Measurements from ENCODE around the gene KIF5B. TPM values are rescaled to one million over a fixed set of nuclear protein-coding genes. Genes with fewer than 3 reads are reported as not detected.
"Not testable (repeated sequence)": the region's sequence is repeated elsewhere in the genome, so short reads cannot be mapped to it uniquely, and the experiment has no call there.

The KIF5B gene
- total and polyA plus RNA-seq, 2 of the 4 experiments (the other 2 are of a cell fraction): 33.5 to 68.5 TPM

- Histone ChIP-seq H2BK5ac (ENCODE audit: low read depth, low read length, poor library complexity, severe bottlenecking) (peak overlapping the region; percentile 88), H3K23ac (ENCODE audit: low read depth, low read length) (peak overlapping the region; percentile 49), H2BK20ac (ENCODE audit: low read depth, low read length) (no peak overlapping the region), H3K79me1 (ENCODE audit: low read depth in 1 of 2, low read length in 2 of 2) (peaks cover 0 to 30% of the 10 kb centered on the region in 2 experiments; a peak in 2 of 4 replicates), H2AK5ac (ENCODE audit: low read depth, low read length) (no peak overlapping the region), H3K56ac (ENCODE audit: extremely low read depth, insufficient read depth, low read length) (no peak overlapping the region), H3K36me3 (ENCODE audit: control insufficient read depth, insufficient read depth, low read length) (peaks cover 2% of the 10 kb centered on the region; the same call in 1 of the 2 replicates), H3K27ac (ENCODE audit: insufficient read depth, low read length) (no peak overlapping the region; the same call in 1 of the 2 replicates), H3K18ac (ENCODE audit: low read depth, low read length) (0 out of 2 replicates have a peak overlapping the region, but pooled peaks have one; percentile 28), H2AFZ (replicated peaks; ENCODE audit: low read length, poor library complexity) (no peak overlapping the region), H3K4ac (ENCODE audit: low read depth, low read length) (peak overlapping the region; percentile 4; the same call in 1 of the 2 replicates), H3K4me2 (ENCODE audit: low read depth, low read length) (peak overlapping the region; percentile 100), H3K27me3 (ENCODE audit: control insufficient read depth, insufficient read depth, low read length) (no peaks in the 10 kb centered on the region), H4K20me1 (ENCODE audit: insufficient read depth, low read length) (peaks cover 62% of the 10 kb centered on the region), H2BK120ac (ENCODE audit: low read depth, low read length) (no peak overlapping the region), H3K9ac (ENCODE audit: low read depth, low read length) (peak overlapping the region; percentile 57; the same call in 1 of the 2 replicates), H3K14ac (replicated peaks; ENCODE audit: low read depth, low read length) (peak overlapping the region; percentile 70), H2AK9ac (replicated peaks; ENCODE audit: low read depth, low read length, poor library complexity) (no peak overlapping the region), H4K8ac (ENCODE audit: low read depth in 2 of 2, low read length in 2 of 2) (no peak overlapping the region), H4K5ac (ENCODE audit: low read depth, low read length) (no peak overlapping the region), H4K91ac (ENCODE audit: insufficient read depth, low read depth, low read length) (no peak overlapping the region), H3K4me3 (ENCODE audit: insufficient read depth, low read depth, low read length) (peak overlapping the region; percentile 93), H3K4me1 (ENCODE audit: control insufficient read depth, insufficient read depth, low read length) (peaks cover 10% of the 10 kb centered on the region; the same call in 1 of the 2 replicates), H3K9me1 (ENCODE audit: insufficient read depth, low read length) (peaks cover 9% of the 10 kb centered on the region), H3K9me3 (ENCODE audit: control insufficient read depth, insufficient read depth, low read length) (no peaks in the 10 kb centered on the region), H2BK15ac (ENCODE audit: low read depth, low read length) (no peak overlapping the region)
- ATAC-seq (ENCODE audit: low read depth) (peak; percentile 22), DNase-seq (peak; percentile 87)
- no CpG with 5 or more reads among the region's 5 CpGs for WGBS, 2 experiments (ENCODE audit: extremely low coverage in 2 of 2, insufficient read length in 1 of 2)
- in situ Hi-C loops (cut with MboI; ENCODE audit: low sequenced_read_pairs) (no loop called here), dilution Hi-C loops (cut with HindIII; ENCODE audit: low sequenced_read_pairs, unreplicated experiment) (no loop called here), intact Hi-C loops (cut with micrococcal nuclease) (loop anchor here (2.0 to 10.0 kb wide), 2 partner anchors 151 to 293 kb away; partner anchors contain the start of gene EPC1)
- ChIA-PET POLR2A (ENCODE audit: unreplicated experiment) (no interaction called here), CTCF (interaction anchor here (1.2 kb wide), 1 partner anchor 11 kb away, joined by 4 read pairs; no protein-coding TSS in a partner anchor)
- peak; percentile 70 for TF ChIP-seq CEBPB (IDR thresholded peaks at IDR 0.05; ENCODE audit: low read depth, low read length)
- TF ChIP-seq CHD1 (IDR thresholded peaks at IDR 0.05; ENCODE audit: low read depth, low read length): peak; percentile 44; the same call in 1 of the 2 replicates
- TF ChIP-seq MXI1 (IDR thresholded peaks at IDR 0.05; ENCODE audit: borderline replicate concordance, low read depth, low read length): no peak
- no peak for TF ChIP-seq RFX5 (IDR thresholded peaks at IDR 0.05; ENCODE audit: low read depth, low read length)
- 0 out of 2 replicates have a peak, but pooled peaks have one; percentile 24 for TF ChIP-seq POLR2A (IDR thresholded peaks at IDR 0.05; ENCODE audit: low read depth, low read length)
- no TSS peak for BruUV-seq (replicated peaks)
Measured at GRCh38 chr10:32054094-32054493, 2.1 kb downstream of the KIF5B start.

- H3K27ac ChIP-seq (ENCODE audit: insufficient read depth, low read length); H2BK20ac ChIP-seq (ENCODE audit: low read depth, low read length); H4K8ac ChIP-seq (ENCODE audit: low read depth in 2 of 2, low read length in 2 of 2); in situ Hi-C loops (cut with MboI; ENCODE audit: low sequenced_read_pairs); BruUV-seq (replicated peaks); dilution Hi-C loops (cut with HindIII; ENCODE audit: low sequenced_read_pairs, unreplicated experiment); H2AK9ac ChIP-seq (replicated peaks; ENCODE audit: low read depth, low read length, poor library complexity); H2BK15ac ChIP-seq (ENCODE audit: low read depth, low read length); H2AFZ ChIP-seq (replicated peaks; ENCODE audit: low read length, poor library complexity); H3K36me3 ChIP-seq (ENCODE audit: control insufficient read depth, insufficient read depth, low read length); H3K23ac ChIP-seq (ENCODE audit: low read depth, low read length); H3K9me3 ChIP-seq (ENCODE audit: control insufficient read depth, insufficient read depth, low read length); H2BK120ac ChIP-seq (ENCODE audit: low read depth, low read length); H3K4ac ChIP-seq (ENCODE audit: low read depth, low read length); H3K14ac ChIP-seq (replicated peaks; ENCODE audit: low read depth, low read length); POLR2A ChIA-PET (ENCODE audit: unreplicated experiment); H4K91ac ChIP-seq (ENCODE audit: insufficient read depth, low read depth, low read length); H3K18ac ChIP-seq (ENCODE audit: low read depth, low read length); H3K9ac ChIP-seq (ENCODE audit: low read depth, low read length); ATAC-seq (ENCODE audit: low read depth); H3K27me3 ChIP-seq (ENCODE audit: control insufficient read depth, insufficient read depth, low read length); H4K5ac ChIP-seq (ENCODE audit: low read depth, low read length); DNase-seq; H3K56ac ChIP-seq (ENCODE audit: extremely low read depth, insufficient read depth, low read length); H2AK5ac ChIP-seq (ENCODE audit: low read depth, low read length): not testable (repeated sequence)
- H3K79me1 ChIP-seq (ENCODE audit: low read depth in 1 of 2, low read length in 2 of 2): peaks cover 0 to 37% of the 10 kb centered on the region in 2 experiments; a peak in 2 of 4 replicates
- intact Hi-C loops (cut with micrococcal nuclease): loop anchor here (10.0 kb wide), 1 partner anchor 151 kb away; no protein-coding TSS in a partner anchor
- H2BK5ac ChIP-seq (ENCODE audit: low read depth, low read length, poor library complexity, severe bottlenecking): peak overlapping the region; percentile 61
- WGBS, 2 experiments (ENCODE audit: extremely low coverage in 2 of 2, insufficient read length in 1 of 2): no CpG with 5 or more reads among the region's 11 CpGs
- peaks cover 12% of the 10 kb centered on the region for H3K9me1 ChIP-seq (ENCODE audit: insufficient read depth, low read length)
- peak overlapping the region; percentile 100 for H3K4me2 ChIP-seq (ENCODE audit: low read depth, low read length)
- CTCF ChIA-PET: interaction anchor here (1.2 kb wide), 1 partner anchor 11 kb away, joined by 4 read pairs; no protein-coding TSS in a partner anchor
- H4K20me1 ChIP-seq (ENCODE audit: insufficient read depth, low read length): peaks cover 69% of the 10 kb centered on the region
- H3K4me3 ChIP-seq (ENCODE audit: insufficient read depth, low read depth, low read length): peak overlapping the region; percentile 93; the same call in 1 of the 2 replicates
- H3K4me1 ChIP-seq (ENCODE audit: control insufficient read depth, insufficient read depth, low read length): peaks cover 12% of the 10 kb centered on the region
Measured at GRCh38 chr10:32053392-32053791, 2.8 kb downstream of the KIF5B start.
